Suppressor macrophage treated with lipopolysaccharide for 1 hour (primary cell): Measurements from ENCODE around the gene CACNA2D3.

Source experiments
- DNase-seq, 3 donors: peaks; one replicate each; pipeline ENCODE4 v3.0.0-alpha.2; 2020 to 2022

Gene CACNA2D3

DNA sequence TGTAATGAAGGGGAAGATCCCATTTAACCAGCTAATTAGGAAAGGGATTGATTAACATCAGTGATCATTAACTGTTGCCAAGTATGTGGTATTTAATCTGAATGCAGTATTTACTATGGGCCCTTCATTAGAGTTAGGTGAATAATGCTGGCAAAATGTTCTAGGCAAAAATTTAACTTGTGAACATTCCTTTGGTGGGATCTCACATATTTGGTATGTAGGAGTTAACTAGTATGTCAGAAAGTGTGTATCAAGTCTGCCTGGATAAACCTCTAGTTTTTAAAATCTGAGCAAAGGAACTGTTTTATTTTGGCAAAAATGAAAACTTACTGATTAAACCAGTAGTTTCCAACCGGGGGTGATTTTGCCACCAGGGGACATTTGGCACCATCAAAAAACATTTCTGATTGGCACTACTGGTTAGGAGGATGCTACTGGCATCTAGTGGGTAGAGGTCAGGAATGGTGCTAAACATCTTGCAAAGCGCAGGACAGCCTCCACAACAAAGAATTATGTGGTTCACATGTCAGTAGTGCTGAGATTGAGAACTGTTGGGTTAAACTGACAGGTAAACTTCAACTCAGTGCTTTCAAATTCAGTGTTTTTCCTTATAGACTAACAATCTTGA lies 783.0 kb downstream of the CACNA2D3 start:
- DNase-seq = no peak

DNA sequence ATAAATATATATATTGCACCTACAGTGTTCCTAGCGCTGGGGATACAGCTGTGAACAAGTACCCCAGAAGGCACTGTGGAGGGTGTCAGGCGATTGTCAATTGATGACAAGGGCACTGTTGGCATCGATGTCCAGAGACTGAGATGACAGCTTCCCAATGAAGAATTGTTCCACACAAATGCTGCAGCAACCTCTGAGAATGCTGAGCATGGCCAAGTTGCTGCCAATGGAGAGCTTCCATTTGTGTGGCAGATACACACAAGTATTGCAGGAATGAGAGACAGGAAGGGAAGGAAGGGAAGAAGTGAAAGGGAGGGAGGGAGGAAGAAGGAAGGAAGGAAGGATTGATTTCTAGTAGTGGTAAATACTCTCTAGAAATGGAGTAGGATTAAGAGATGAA lies 783.6 kb downstream of the CACNA2D3 start:
- no peak for DNase-seq

DNA sequence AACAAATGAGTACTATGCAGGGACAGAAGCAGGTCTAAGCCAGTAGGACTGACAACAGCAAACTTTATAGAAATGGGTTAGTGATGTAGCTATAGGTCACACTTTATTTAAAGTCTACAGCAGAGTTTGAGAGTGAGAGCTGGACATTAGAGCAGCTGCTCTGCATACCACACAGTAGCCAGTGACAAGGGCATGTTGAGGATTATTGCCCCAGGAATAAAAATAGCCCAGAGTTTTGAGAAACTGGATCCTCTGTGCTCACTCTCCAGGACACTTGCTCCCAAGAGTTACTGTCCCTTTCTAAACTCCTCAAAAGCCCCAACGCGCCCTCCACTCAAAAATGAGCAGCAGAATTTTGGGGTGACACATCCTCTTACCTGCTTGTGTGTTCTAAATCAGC lies 784.4 kb downstream of the CACNA2D3 start:
- DNase-seq = no peak

DNA sequence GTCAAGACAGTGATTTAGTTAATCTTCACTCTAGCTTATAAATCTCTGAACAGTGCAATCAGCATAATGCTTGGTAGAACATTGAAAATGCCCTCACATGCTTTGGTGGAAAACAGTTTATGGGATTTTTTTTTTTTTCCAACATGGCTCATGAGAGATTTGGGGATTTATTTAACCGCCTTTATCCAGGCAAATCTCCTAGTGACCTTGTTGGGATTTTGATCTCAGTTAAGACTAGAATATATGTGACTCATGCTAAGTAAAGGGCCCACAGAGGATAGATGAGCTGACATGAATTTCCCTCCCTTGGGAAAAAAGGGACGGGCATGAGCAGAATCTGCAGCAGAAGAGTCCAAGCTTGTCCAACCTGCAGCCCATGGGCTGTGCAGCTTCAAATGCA lies 786.8 kb downstream of the CACNA2D3 start:
- DNase-seq = no peak

DNA sequence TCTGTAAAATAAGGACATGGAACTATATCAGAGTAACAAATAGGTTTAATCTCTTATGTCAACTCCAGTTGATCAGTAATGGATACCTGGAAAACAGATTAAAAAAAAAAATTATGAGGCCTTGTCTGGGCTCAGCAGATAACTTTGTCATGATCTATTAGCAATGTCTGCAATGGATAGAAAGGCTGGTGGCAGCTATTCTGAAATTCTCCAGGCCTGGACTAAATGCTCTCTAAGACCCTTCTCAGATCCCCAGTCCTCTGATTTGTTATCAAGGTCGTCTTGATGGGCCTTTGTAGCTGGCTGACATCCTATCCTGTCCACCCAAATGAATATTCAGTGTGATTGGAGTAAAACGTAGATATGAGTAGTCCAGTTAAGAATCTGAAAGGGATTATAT lies 791.8 kb downstream of the CACNA2D3 start:
- no peak for DNase-seq

DNA sequence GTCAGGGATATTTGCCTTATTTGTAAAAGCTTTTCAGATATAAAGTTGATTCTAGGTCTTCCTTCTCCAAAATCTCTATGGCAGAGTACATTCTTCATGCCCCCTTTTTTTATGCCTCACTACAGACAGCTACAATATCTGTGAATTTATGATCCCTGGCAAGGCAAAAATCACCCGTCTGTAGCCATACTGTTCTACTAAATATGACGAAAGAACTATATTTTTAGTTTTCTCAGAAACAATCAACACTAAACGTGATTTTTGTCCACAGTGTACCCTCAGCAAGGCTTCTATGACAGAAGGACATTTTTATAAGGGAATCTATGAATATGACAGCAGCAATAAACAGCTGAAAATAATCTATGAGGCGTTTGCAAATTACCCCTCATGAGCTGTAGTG lies 792.8 kb downstream of the CACNA2D3 start:
- DNase-seq = no peak

DNA sequence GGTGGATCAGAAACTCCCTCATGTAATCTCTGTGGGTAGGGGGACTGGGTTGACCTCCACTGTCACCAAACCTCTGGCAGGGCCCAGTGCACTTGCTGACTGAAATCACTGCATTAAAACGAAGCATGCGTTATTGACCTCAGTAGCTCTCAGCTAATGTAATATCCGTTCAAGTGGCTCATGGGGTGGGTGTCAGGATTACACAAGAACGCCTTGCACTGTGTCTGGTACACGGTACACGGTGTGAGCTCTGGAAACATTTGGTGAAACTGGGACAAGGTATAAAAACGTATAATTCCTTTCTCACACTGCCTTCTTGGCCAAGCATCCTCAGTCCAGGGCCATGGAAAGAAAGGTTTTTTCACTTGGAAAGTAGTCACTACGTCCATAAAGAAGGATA lies 793.6 kb downstream of the CACNA2D3 start:
- no peak for DNase-seq

DNA sequence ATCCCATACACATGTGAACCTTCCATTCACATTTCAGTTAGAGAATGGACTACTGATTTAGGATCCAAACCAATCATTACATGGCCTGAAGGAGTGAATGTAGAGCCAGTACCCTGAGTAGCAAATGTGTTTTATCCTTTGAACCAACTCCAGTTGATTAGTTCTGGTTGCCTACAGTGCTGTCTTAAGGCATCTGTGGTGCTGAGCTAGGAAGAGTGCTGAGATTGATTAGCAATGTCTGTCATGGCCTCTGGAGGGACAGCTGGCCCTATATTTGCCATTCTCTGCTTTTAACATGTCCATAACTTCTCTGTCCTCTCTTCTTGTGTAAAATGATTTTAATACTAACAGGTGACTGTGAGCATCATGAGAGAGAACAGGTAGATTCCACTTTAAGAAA lies 794.4 kb downstream of the CACNA2D3 start:
- DNase-seq = no peak

DNA sequence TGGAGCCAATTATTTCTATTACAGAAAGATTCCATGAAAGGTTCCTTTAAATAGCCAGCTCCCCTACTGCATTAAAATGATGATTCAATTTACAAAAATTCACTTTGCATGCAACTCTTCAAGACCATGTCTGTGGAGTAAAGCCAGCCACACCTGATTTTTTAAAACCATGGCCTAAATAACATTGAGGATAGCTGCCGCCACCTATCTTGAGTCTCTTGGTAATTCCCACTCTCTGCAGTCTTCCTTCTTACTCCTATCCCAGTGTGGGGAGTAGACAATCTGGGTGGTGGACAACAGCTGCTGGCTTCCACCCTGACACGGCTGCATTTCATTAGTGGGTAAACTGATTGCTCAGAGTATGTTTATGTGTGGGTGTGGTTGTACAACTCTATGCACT lies 794.8 kb downstream of the CACNA2D3 start:
- DNase-seq = no peak

DNA sequence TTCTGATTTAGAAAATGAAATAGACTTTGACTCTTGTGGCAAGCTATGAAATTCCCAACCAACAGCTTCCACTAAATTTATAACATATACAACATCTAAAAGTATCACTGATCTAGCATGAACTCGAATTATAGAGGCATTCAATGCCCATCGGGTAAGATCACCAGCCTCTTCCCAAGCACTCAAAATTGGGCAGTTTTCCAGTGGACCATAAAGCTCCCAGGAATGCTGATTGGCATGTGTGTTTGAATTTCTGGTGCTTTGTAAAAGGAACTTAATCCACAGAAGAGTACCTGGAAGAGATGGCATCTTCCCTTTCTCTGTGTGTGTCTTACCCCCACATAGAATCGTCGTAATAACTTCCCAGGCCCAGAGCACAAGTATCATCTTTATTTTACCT lies 795.5 kb downstream of the CACNA2D3 start:
- no peak for DNase-seq

DNA sequence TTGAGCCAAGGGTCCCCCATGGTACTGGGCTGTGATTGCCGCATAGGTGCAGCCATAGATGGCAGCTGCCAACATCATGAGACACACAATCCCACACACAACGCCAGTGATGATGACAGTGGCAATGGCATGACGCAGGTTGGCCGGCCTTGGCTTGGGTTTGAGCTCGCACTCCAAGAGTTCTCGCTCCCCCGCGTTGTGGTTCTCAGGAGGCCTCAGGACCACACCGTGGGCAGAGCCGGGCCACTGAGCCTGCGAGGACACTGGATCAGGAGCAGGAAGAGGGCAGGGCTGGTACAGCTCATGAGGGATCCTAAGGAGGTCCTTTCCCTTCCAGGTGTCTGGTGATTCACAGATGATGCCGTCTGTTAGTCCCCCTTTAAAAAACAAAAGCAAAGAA lies 796.2 kb downstream of the CACNA2D3 start:
- no peak for DNase-seq

DNA sequence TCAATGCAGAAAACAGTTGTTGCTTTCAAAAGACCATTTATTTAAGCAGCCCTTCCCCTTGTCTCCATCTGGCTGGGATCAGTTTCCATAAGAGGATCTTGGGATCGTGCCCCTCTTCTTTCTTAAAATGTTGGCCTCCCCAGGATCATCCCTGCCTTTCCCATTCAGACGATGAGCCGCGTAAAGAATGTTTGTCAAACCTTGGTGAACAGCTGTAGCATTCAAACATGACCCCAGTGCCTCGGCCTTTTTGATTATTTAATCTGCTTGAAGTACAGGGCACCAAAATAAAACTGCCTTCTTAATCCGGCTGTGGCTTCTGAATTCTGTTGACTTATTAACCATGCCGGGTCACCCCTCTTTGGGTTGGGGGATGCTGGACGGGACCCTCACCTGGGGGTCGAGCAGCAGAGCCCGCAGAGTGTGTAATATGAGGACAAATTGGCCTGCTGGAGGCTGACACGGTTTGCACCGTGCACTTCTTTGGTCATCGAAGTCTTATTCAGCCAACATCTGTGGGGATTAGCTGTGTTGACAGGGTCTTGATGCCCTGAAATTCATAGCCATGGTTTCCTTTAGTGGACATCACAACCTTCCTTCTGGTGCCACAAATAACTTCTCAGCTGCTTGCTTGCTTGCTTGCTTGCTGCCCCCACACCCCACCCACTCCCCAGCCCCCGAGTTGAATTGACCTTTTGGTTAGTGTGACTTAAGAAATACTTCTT lies 805.9 kb downstream of the CACNA2D3 start, which contains the start of gene LRTM1:
Gene LRTM1 (minus strand): TSS at position 14 of the 725 bp plus-strand sequence. CDS start 148 bp downstream, outside the sequence.
- no peak for DNase-seq

DNA sequence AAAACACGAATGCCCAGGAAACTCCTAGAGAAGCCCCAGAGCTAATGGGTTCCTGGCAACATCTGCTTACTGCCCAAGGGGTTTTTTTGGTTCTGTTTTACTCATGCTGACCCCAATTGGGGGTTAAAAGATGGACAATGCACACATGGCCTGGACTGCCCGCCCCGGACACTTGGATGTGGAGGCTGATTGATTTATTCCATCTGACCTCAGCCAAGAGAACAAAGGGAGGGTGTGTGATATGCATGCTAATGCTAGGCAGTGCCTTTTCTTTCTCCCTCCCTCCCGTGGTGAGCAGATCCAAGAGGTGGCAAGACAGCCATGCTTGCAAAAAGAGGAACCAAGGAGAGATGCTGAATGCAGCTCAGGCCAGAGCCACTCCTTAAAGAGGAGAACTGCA lies 808.8 kb downstream of the CACNA2D3 start:
- DNase-seq = no peak

DNA sequence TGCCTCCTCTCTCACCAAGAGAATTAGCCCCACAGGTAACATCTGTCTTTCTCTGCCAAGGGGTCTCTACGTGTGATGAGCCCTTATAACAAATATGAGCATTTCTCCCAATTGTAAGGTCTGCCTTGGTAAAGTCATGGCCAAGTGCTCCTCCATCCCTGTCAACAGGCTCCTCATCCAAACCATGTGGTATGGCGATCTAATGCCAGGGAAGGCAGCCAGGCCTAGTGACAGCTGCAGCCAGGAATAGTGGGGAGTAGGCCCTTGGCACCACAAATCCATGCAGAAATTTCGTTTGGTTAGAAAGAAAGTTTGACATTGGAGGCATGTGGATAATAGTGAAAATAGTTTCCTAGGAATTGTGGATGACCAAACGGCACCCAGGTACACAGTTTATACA lies 810.3 kb downstream of the CACNA2D3 start:
- no peak for DNase-seq

DNA sequence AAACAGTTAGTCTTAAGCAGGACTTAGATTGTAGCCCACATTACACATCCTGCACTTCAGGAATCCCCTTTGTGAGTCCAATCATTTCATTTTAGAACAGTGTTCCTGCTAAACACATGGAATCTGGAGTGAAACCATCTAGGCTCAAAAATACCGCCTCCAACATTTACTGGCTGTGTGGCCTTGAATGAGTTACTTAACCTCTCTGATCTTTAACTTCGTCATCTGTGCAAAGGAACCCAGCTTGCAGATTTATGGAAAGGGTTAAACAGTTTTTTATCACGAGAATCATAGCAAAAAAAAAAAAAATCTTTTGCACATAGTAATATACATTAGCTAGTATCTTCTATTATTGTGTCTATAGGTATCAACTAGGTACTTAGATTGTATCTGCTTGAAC lies 813.5 kb downstream of the CACNA2D3 start:
- no peak for DNase-seq

DNA sequence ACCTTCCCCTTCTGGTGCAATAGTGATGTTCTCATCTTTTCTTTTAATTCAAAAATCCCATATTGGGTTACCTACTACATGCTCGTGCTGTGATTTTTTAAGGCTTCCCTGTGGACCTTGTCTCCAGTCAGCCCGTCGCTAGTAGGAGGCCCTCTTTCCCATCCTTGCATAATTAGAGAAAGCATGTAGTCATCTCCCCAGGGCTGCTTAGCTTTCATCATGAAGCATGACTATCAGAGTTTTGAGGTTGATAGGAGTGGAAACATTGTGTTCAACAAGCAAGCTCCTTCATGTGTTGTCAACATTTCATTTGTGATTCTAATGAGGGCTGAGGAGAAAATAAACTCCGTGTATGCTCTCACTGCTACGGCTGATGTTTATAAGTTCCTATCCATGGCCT lies 814.2 kb downstream of the CACNA2D3 start:
- no peak for DNase-seq

DNA sequence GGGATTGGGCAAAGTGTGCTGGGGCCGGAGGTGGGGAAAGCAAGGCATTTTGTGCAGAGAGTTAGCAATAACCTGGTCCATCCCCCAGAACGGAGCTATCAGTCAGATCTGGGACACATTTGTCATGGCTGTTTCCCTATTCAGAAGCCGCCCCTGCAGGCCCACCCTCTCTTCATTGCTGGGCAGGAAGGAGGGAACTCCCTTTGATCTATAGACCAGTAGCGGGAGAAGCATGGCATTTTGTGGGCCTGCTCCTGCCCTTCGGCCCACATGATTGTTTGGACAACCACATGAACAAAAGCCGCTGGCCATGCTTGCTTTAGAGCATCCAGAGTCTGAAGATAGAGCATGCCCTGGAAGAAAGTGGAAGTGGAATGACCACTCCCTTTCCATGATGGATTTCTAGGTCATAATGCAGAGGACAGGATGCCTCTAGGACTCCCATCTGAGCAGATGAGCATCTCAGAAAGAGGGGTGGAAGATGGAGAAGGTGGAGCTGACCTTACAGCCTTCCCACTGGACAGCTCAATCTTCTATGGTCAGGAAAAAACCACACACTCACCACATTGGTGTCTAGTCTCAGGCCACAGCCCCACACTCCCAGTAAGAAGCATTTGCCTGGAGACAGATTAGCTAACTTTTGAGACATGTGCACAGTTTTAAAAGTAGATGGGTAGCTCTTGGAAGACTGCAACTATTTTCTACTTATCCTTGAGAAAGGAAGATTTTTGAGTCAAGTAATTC lies 817.4 kb downstream of the CACNA2D3 start:
- no peak for DNase-seq

DNA sequence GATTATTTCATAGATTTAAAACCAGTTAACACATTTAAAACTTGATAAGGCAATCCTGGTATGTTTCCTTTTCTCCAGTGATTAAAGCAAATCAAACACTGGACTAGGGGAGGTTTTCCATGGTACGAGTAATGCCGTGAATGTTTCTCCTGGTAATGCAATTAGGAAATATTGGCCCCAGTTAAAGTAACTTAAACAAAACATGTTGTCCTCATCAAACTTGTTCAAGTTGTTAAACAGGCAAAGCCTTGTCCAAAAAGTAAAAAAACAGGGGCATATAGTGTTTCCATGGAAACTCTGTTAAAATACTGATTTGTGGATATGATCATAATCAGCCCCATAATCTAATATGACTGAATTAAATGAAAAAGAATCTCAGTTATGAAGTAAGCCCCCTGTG lies 818.6 kb downstream of the CACNA2D3 start:
- no peak for DNase-seq

DNA sequence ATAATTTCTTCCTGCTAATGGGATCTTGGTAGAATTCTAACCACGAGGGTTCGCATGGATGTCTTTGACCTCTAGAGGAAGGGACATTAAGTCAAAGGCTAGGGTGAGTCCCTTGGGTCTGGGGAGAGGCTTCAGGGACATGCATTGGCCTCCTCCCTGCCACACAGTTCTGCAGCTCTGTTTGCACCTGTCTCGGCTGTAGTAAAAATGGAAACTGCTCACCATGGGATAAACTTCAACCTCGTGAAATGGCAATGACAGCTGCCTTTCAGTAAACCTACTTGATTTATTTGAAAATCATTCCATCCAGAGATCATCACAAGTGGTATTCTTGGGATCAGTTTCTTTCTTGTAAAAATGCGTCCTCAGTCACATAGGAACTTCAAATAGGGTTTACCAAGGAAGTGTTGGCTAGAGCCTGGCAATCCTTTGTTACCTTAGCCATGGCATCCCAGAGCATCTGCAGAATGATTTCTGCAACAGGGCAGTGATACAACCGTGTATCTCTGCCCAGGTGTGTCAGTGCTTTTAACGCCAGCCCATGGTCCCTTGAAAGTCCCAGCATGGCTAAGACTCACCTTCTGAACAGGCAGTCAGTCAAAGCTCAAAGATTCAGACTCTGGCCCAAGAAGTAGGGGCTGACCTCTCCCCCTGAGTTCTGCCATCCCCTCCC lies 819.5 kb downstream of the CACNA2D3 start:
- no peak for DNase-seq

DNA sequence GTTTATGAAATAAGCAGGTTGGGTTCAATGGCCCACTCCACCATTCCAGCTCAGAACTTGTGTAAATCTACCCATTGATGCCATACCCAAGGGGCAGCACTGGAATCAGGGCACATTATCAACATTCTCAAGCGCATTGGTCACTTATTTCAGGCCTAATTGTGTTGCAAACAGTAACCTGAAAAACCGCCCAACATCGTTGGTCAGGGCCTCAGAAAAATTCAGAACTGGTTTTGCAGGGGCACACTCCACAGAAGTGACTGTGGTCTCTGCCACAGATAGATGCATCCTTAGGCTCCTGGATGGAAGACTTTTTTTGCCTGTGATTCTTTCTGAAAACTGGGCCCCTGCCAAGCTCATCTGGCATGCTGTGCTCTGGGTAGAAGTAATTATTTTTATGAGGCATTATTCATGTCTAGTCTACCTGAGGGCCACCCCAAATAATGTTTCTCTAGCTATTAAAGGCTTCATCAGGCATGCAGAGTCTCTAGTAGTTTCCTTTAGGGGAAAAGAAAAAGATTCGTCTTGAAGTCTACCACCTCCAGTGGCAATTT lies 827.2 kb downstream of the CACNA2D3 start:
- no peak for DNase-seq

DNA sequence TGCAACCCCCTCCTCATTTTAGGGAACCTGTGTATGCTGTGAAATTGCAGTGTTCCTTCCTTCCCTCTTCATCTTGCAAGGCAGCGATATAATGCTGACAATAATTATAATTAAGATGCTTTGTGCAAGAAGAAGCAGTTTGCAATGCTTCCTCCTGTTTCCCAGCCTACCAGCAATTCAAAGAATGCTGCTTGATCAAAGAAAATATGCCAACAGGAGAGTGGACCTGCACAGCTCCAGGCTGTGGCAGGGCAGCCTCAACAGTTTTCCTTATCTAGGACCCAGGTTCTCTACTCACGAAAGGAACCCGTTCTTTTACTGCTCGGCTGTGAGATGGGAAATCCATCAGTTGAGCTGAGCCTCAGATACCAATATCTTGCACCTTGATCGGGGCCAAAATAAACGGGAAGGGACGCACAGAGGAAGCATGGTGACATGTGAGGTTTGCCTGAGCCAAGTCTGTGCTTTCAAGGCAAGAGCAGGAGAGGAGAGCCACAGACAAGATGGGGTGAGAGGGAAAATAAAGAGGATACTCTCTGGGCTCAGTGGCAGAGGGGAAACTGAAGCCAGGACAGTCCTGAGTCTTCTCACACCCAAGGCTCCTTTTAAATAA lies 828.1 kb downstream of the CACNA2D3 start:
- DNase-seq = no peak

DNA sequence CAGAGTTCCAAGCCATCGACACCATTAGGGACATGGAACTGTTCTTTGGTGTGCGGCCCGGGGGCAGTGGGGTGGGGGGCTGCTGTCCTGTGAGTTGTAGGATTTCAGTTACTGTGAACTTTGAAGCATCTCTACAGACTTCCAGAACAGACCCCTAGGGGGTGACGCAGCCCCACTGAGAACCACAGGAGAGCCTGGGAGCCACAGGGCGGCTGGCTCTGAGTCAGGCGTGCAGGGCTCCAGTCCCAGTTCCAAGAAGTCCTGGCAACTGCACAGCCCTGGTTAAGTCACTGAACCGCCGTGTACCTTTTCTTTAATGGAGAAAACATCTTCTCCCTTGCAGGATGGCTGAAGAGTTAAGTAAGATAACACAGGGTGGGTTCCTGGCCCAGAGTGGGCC lies 829.1 kb downstream of the CACNA2D3 start:
- peak; percentile 66 to 83 (median 82) for DNase-seq

DNA sequence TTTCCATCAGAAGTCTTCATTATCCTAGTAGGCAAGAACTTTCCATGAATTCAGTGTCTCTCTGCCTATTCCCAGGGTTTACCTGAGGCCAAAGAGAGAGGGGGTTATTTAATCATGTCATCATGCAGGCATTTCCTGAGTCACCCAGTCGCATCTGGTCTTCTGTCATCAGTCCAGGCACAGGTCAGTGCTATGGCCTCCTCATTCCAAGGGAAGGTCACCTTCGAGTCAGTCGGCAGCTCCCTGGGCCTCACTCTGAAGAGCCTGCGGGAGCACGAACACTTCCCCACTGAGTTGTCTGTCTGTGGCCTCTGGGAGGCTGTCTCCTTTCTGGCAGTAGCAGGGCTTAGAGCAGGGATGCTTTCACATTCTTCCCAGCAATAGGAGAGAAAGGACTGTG lies 831.7 kb downstream of the CACNA2D3 start:
- DNase-seq = no peak
